ENCODE measurements around the gene GID4.

Gene GID4

DNA sequence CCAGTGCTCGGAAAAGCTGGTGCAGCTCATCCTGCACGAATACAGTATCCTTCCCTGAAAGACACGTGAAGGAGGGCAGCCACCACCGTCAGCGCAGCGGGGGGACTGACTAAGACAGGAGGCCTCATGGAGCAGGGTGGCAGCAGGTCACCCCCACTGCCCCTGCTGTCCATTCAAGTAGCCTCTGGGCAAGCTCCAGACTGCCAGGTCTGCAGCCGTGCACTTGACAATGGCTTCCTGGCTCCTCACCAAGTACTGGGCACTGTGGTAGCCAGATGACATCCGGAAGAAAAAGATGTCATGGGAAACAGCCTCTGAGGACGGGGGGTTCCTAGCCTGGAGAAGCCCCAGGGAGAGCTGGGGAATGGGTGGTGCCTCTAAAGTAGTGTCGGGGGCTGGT lies 61.4 kb downstream of the GID4 start:
- no peak for DNase-seq

DNA sequence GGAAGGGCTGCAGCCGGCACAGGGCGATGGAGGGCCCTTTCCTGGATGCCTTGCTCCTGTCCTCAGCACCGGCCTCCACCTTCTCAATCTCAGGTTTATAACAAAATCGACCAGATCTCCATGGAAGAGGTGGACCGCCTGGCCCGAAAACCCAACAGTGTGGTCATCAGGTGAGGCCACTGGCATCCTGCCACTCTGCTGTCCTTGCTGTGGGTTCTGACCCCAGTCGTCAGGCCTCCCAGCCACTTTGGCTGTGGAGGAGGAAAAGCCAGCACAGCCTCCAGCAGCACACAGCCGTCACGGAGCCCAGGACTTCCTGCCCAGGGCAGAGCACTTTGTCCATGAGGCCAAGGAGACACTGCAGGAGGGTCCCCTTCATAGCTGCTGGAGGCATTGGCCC lies 62.6 kb downstream of the GID4 start:
- no peak for DNase-seq

GRCh38 chr17:18102640-18103039 lies 63.4 kb downstream of the GID4 start:
- no peak for DNase-seq

- no peak for DNase-seq
Measured at GRCh38 chr17:18105027-18105426, 65.8 kb downstream of the GID4 start.

GRCh38 chr17:18105595-18105994 lies 66.4 kb downstream of the GID4 start:
- DNase-seq = no peak

DNA sequence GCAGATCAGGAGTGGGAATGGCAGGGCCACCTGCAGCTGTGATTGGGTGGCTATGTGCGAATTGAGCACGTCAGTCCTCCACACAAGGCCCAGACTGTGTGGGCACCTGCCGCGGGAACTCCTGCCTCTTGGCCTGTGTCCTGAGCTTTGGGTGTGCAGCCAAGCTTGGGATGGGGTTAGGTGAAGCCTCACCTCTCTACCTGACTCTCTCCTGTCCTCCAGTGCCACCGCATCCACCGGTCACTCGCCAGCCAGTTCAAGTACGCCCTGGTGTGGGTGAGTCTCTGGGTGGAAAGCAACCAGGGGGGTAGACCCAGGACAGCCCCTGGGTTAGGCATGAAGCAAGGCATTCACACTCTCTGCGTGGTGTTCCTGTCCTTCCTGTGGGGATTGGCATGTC lies 67.0 kb downstream of the GID4 start:
- DNase-seq = no peak

DNA sequence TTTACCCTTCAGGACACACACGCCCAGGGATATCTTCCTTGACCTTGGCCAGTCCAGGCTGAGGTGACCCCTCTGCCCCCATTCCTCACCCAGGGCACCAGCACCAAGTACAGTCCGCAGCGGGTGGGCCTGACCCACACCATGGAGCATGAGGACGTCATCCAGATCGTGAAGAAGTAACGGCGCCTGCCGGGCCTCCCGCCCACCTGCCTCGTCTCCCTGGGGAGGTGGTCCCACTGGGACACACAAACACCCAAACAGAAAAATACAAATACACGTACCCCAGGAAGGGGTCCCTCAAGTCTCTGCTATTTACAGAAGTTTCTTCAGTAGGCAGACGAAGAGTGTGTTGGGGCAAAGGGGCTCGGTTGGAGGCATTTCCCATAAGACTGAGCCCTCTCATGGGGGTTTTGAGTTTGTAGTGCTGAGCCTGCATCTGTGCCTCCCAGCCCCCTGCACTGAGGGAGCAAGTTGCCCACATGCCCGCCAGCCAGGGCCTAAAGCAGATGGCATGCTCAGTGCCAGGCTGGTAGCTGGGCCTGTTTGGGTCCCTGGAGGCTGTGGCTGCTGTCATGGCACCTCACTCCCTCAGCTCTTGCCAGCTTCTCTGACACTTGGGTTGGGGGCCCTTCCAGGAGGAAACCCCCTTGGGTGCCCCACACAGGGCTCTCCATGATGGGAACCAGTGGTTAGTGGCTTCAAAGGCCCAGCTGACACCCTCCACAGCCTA lies 68.0 kb downstream of the GID4 start:
- DNase-seq = no peak

DNA sequence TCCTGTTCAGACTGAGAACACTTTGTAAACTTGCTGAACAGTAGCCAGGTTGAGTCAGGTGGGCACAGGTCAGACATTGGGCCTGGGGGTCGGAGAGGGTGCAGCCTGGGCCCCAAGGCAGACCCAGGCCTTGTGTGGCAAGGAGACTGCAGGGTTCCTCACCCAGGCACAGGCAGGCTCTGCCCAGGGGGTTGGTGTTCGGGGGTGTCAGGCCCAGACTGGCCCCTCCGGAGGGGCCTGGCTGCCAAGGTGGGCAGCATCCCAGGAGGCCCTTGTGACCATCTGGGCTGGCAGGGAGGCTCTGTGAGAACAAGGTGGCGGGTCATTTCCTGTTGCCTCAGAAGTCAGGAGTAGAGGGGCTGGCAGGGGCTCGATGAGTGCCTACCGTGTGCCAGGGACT lies 68.8 kb downstream of the GID4 start:
- no peak for DNase-seq

DNA sequence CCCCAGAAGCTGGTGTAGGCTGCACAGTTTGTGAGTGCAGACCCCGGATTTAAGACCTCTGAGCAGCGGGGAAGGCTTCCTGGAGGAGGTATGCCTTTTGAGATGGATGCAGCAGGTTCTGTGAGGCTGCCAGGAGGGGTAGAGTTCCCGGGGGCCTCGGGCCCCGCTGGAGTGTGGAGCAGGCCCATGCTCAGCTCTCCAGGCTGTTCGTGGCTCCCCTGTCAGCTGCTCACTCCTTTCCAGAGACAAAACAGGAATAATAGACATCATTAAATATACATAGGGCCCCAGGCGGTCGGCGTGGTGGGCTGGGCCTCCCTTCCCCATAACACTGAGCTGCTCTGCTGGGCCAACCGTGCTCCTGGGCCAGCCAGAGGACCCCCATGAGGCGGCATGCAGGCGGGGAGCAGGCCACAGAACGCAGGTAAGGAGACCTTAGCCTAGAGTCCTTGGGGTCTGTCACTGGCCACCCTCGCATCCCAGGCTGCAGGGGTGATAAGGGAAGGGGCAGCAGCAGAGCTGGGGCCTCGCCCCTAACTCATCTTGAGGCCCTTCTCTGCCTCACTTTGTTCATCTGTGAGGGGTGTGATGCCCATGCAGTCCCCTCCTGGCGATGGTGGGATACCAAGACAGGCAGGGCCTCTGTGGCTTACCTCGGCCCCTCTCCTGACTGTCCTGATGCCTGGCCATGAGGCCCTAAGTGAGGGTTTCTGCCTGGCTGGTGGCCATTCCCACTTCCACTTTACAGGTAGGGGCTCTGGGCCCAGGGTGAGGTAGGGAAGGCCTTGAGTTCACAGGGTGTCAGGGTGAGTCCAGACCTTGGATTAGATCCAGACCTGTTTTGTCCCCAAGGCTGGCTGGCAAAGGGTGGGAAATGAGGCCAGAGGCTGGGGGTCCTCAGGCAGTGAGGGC lies 69.4 kb downstream of the GID4 start, which contains the start of gene MYO15A:
Gene MYO15A, plus strand, starts transcription at position 356 of the 912 bp plus-strand sequence. CDS start 10,045 bp downstream, outside the sequence.
- DNase-seq = no peak

DNA sequence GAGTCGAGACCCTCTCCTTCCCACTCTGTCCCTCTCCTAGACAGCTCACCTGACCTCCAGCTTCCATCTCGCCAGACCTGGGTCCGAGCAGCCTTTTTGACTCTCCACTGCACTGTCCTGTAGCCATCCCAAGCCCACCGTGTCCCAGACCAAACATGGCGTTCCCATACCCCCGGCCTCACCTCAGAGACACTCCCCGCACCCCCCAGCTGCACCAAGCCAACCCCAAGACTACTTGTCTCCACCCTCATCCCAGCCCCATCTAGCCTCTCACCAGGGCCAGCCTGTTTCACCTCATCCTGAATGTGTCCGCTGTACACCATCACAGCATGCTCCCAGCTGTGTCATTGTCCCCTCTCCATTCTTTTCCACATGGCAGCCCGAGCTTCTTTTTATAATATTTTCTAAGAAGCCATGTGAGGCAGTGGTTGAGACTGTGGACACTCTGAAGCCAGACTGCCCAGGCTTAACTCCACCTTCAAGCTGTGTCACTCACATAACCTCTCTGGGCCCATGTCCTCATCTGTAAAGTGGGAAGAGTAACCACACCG lies 70.8 kb downstream of the GID4 start:
- no peak for DNase-seq

DNA sequence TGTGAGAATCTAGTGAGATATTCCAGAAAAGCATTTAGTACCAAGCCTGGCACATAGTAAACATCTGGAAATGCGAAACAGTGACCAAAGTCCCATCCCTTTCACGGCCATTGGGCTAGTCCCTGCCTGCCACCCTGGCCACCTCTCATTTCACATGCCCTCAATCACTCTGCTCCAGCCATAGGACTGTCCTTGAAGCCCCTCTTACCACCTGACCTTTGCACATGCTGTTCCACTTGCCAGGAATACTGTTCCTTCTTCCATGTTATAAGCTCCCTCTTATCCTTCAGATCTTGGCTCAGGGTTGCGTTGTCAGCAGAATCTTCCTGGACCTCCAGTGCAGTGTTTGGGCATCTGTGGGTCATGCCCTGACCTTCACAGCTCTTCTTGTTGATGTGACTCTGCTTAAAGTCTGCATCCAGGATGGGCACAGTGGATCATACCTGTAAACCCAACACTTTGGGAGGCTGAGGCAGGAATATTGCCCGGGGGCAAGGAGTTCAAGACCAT lies 71.5 kb downstream of the GID4 start:
- no peak for DNase-seq

DNA sequence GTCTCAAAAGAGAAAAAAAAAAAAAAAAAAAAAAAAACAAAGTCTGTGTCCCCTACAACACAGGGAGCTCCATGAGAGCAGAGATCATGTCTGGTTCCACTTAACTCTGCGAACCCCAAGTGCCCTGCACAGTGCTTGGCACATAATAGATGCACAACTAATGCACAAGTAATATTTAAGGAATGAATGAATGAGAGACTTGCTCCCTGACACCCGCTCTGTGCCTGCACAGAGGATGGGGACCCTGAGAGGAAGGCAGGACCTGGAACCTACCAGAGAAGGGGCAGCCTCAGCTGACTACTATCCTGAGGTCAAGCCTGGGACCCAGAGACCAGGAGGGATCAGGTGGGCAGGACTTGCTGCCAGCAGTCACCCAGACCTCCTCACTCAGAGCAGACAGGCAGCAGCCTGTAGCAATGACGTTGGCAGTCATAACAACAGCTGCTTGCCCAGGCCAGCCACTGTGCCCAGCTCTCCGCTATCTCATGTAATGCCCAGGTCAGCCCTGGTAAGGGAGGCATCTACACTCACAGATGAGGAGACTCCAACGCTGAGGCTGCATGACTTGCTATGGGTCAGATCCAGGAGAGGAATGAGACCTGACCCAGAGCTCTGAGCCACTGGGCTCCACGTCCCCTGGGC lies 72.2 kb downstream of the GID4 start:
- no peak for DNase-seq

- no peak for DNase-seq
Measured at GRCh38 chr17:18115517-18115916, 76.3 kb downstream of the GID4 start.

- no peak for DNase-seq
Measured at GRCh38 chr17:18116078-18116477, 76.9 kb downstream of the GID4 start.

GRCh38 chr17:18117533-18117932 lies 78.3 kb downstream of the GID4 start:
- no peak for DNase-seq
